NCI-H2227 treated with DMSO at 0.1 percent for 48 hours (cell line): ENCODE data around the gene OLR1.
"Not testable (repeated sequence)": the region's sequence is repeated elsewhere in the genome, so short reads cannot be mapped to it uniquely, and the experiment has no call there.

Source experiments
- DNase-seq: peaks from one replicate; lab custom pipeline; 2025; lab: John Stamatoyannopoulos, UW

Gene OLR1

DNA sequence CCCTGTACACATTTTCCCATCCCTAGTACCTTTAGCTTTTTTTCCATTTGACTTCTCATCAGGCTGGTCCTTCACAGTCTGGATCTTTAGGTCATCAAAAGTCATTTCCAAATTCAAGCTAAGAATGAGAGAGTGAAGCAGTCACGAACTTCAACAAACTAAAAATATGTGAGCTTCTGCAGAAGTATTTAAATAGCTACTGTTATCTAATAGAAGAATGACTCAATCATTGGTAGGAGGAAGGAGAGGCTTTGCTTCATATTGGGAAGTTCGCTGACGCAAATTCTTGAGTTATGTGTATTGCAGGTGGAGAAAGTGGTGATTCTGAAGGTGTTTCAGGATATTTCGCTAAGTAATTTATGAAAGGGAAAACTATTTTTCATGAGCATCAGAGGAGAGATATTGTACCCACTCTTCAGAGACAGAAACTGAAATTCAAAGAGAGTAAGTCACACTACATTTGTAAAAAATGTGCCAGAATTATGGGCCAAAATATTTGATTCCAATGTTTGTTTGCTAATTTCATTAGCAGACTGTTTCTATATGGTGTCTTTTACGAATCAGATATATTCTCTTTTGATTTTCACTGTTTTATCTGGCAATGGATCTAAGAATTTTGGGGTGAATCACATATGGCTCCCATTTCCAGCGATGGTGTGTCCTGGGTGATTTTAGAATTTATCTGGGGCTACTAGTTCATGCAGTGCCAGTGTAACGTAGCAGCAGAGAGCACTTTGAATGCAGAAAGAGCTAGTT is at the start of gene OLR1:
Gene OLR1, minus strand, starts transcription at position 160 of the 756 bp plus-strand sequence. Its CDS starts 55 bp downstream, at position 105.
- DNase-seq: no peak

DNA sequence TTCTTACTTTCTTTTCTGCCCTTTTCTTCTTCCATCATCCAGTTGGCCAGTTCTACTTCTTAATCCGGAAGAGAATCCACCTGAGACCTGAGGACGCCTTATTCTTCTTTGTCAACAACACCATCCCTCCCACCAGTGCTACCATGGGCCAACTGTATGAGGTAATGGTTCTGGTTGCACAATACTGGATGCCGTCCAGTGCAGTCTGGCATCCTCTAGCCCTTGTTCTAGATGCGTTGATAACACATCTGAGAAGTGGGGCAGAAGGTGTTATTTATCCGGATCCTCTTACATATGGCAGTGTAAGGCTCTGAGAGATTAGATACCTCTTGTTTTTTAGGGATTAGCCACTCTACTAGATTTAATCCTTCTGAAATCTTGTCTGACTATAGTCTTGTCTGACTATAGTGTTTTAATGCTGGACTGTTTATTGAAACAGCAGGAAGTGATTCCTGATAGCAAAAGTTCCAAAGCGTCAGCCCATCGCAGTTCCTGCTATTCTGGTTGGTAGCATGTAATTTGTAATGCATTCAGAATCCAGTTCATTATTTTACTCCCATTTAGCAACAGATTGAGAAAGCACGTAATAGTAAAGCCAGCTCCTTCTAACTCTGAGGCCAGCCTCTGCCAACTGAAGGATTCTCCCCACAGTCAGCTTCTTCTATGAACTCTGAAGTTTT is 48.6 kb upstream of the OLR1 start:
- no peak for DNase-seq

DNA sequence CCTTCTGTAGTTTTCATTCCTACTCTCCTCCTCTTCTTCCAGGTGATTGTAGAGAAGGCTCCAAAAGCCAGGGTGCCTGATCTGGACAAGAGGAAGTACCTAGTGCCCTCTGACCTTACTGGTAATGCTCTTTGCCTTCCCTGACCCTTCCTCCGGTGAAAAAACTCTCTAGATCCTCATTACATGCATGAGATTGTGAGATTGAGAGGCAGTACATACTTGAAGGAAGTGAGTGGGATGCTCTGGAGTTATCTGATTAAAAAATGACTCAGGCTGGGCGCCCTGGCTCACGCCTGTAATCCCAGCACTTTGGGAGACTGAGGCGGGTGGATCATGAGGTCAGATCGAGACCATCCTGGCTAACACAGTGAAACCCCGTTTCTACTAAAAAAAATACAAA is 46.1 kb upstream of the OLR1 start:
- no peak for DNase-seq

DNA sequence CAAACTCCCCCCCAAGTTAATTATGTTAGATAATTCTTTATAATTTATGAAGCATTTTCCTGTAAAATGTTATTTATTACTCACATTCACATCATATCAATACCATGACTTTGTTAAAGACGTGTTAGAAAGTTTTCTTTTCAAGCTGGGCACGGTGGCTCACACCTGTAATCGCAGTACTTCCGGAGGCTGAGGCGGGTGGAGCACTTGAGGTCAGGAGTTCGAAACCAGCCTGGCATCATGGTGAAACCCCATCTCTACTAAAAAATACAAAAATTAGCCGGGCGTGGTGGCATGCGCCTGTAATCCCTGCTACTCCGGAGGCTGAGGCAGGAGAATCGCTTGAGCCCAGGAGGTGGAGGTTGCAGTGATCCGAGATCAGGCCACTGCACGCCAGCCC is 44.0 kb upstream of the OLR1 start:
- not testable (repeated sequence) for DNase-seq

DNA sequence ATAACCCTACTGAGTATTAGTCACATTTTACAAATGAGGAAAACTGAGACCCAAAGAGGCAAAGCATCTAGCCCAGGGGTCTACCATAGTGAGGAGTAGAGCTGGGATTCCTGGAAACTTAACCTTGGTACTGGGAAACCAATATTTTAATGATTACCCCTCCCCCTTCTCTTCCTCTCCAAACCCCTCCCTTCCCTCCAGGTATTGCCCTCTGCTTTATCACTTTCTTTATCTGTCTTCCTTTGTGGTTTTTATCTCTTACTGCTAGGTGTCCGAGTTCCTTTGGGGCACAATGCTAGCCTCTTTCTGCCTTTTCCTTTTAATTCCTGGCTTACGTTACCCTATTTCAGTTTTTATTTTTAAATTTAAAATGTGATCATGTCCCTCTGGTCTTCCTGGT is 43.5 kb upstream of the OLR1 start:
- DNase-seq: no peak

DNA sequence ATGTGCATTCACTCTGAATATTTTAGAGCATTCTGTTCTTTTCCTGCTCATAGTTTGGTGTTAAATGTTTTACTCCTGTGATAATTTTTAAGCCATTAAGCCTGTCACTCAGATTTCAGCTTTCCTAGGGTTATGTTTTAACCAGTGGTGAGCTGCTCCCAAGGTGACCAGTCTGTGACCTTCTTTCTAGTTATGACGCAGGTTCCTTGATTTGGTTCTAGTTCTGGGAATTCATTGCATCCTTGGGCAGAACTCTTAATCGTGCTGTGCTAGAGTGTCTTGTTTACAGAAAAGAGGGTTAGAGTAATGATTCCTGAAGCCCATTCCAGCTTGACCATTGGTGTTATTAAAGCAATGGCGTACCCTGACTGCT is 42.9 kb upstream of the OLR1 start:
- no peak for DNase-seq

DNA sequence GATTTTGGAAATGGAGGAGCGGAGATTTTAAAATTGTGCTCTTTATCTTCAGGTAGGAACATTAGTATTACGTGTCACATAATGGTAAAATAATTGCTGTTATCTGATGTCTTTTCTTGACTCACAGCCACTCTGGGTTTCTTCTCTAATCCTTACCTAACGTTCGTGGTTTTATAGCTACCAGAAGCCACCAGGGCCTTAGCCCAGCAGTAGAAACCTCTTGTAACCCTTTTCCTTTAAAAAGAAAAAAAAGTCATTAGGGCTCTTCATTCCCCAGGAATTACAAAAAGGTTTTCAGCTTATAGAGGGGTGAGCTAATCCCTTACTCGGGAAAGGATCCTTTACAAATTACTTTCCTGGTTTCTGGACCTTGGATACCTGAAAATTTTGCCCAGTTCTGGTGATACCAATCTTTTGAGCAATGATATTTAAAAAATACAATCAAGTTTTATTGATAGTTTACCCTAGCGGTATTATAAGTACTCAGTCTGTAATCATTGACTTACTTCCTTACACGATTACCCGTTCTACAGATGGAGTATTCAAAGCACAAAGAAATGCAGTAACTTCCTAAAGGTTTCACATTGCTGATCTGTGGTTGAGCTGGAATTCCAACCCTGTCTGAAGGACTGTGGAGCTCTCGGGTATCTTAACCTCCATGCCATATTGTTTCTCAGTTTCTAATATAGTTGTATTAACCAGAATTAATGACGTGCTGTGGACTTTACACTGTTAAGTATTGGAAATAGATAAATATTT is 42.4 kb upstream of the OLR1 start:
- peak; percentile 7 for DNase-seq

DNA sequence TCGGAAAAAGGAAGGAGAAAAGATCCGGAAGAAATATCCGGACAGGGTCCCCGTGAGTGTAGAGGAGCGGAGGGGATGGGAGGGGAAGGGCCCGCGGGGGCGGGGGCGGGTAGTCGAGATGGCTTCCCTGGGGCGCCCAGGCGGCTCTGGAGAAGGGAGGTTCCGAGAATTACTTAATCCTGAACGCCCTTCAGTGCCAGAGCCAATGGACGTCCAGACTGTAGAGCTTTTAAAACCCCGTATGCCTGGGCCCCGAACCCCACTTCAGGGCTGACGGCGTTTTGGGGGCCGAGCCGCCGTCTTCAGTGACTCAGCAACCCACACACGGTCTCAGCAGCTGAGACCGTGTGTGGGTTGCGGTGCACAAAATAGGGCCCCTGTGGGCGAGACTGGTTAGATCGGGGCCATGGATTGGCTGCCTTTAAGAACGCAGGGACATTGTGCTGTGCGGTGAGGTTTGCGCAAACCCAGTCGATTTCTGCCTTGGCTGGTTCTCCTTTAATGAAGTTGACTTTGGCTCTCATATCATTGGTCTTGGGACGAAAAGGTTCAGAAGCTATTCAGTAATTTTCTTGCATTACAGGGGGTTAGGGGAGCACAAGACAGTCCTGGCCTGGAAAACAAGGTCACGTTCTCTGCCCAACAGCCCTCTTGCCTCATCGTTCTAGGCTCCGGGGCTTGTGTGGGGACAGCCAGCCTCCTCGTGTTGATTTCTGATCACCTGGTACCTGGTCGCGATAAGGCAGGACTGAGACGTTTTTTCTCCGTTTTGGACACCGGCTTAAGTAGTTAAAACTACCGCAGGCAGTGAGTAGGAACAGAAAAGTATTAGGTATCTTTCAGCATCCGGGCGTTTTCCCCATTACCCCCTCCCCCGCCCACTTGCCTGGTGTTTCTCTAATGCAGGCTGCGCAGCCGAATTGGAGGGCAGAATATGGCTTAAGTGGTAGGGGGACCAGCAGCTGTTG is 41.5 kb upstream of the OLR1 start:
- no peak for DNase-seq

DNA sequence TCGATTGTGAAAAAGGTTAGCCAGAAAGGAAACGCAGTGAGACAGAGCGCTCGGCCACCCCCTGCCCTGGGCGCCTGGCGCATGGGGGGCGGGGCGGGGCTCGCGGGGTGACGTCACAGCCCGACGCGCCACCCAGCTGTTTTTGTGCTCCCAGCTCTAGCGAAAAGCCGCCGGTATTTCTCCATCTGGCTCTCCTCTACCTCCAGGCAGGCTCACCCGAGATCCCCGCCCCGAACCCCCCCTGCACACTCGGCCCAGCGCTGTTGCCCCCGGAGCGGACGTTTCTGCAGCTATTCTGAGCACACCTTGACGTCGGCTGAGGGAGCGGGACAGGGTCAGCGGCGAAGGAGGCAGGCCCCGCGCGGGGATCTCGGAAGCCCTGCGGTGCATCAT is 40.8 kb upstream of the OLR1 start, which contains the start of gene GABARAPL1:
Gene GABARAPL1, plus strand, starts transcription at position 139 of the 393 bp plus-strand sequence. Its CDS starts 253 bp downstream, at position 392.
- DNase-seq: peak; percentile 43

DNA sequence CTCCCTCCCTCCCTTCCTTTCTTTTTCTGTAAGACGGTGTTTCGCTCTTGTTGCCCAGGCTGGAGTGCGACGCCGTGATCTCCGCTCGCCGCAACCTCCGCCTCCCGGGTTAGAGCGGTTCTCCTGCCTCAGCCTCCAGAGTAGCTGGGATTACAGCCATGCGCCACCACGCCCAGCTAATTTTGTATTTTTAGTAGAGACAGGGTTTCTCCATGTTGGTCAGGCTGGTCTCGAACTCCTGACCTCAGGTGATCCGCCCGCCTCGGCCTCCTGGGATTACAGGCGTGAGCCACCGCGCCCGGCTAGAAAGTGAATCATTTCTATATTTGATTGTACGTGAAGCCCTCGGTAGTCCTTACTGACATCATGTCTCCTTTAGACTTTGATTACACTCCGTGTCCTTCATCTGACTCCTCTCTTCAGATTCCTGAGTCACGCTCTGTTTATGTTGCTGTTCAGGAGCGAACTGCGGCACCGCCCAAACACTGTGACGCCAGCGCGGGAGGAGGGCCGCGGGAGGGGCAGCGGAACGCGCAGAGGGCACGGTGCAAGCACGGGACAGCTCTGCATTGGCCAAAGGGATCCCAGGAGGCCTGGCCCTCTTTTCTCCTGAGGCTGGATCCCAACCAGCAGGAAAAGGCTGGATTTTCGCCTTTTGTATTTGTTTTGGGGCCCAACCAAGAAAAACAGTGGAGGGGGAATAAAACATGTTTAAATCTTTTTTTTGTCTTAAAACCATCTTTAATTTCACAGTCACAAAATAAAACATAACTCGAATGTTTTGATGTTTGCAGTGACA is 40.2 kb upstream of the OLR1 start:
- peak; percentile 43 for DNase-seq

DNA sequence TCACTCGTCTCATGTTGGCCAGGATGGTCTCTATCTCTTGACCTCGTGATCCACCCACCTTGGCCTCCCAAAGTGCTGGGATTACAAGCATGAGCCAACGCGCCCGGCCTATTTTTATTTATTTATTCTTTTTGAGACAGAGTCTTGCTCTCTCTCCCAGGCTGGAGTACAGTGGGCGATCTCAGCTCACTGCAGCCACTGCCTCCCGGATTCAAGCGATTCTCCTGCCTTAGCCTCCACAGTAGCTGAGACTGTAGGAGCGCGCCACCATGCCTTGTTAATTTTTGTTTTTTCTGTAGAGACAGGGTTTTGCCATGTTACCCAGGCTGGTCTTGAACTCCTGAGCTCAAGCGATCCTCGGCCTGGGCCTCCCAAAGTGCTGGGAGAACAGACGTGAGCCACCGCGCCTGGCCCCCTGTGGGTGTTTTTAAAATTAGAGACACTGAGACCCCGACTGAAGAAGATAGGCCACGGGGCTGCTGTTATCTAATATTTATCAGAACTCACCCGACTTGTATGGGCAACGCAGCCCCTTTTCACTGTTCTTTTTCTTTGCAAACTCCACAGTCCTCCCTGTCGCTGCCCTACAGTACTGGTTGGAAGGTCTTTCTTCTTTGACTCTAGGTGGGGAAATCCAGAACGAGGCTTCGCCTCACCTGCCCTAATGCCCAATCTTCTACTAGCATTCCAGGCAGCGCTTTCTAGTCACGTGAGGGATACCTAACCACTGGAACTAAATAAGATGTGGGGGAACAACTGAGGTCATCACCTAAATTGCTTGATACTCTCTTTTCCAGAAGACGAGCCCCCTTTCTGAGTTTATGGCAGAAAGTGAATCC is 39.4 kb upstream of the OLR1 start:
- no peak for DNase-seq

DNA sequence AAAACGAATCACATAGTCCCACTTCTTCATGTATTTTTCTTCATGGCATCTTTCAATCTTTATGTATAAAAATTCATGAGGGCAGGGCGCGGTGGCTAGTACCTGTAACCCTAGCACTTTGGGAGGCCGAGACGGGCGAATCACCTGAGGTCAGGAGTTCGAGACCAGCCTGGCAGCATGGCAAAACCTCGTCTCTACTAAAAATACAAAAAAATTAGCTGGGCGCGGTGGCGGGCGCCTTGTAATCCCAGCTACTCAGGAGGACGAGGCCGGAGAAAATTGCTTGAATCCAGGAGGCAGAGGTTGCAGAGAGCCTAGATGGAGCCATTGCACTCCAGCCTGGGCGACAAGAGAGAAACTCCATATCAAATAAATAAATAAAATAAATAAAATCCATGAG is 38.3 kb upstream of the OLR1 start:
- DNase-seq: no peak

DNA sequence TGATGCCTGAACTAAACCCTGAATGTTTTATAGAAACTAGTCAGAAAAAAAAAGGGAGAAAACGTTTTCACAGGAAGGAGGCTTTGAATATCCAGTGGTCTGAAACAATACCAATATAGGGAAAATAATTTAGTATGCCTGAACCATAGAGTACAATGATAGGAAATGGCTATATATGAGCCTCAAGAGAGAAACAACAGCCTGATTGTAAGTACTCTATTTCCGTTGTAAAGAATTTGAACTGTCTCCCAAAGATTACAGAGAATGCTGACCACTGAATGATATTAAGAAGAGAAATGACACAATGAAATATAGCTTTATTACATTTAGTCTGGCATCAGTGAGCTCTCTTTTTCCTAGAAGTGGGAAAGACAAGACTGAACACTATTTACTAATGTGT is 35.2 kb upstream of the OLR1 start:
- no peak for DNase-seq

DNA sequence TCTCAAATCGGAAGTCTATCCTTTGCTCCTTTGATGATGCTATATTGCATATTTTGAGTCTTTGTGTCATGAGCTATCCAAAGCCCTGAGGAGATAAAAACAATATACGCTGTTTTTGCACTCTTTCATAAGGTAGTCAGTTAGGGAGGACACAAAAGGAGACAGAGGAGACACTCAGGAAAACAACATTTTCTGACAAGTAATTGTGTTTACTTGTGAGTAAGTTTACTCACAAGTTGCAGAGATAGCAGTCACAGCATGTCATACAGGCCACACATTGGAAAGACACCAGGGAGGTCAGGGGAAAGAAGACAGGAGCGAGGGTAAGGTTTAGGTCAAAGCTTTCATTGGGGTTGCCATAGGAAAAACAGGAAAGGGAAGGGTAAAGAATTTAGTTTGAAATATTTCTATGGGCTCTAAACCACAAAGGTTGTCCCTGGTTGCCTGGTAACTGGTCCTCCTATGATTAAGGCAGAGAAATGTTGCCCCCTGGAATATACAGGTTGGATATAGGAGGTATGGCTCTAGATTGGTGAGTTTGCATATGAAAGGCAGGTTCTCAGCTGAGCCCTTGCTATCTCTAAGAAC is 33.4 kb upstream of the OLR1 start:
- no peak for DNase-seq

DNA sequence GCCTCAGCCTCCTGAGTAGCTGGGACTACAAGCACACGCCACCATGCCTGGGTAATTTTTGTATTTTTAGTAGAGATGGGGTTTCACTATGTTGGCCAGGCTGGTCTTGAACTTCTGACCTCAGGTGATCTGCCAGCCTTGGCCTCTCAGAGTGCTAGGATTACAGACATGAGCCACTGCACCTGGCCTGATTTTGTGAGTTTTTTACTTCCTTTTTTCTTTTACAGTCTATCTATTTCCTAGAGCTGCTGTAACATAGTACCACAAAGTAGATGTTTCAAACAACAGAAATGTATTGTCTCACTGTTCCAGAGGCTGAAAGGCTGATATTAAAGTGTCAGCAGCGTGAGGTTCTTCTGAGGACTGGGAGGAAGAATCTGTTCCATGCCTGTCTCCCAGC is 32.6 kb upstream of the OLR1 start:
- DNase-seq: not testable (repeated sequence)

DNA sequence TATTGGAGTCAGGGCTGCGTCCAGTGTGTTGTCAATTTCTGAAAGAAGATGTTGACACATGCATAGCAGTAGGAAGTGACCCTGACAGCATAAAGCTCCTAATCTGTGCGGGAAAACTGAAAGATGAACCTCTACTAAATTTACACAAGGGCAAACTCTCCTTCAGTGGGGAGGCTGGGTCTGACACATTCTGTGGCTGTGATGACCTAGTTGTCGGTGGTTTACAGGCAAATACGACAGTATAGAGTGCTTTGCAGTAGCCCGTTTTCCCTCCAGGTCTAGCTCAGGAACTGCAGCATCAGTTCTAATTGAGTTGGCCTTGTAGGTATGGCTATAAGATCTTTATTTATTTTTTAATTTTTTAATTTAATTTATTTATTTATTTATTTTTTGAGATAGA is 25.9 kb upstream of the OLR1 start:
- DNase-seq: no peak

DNA sequence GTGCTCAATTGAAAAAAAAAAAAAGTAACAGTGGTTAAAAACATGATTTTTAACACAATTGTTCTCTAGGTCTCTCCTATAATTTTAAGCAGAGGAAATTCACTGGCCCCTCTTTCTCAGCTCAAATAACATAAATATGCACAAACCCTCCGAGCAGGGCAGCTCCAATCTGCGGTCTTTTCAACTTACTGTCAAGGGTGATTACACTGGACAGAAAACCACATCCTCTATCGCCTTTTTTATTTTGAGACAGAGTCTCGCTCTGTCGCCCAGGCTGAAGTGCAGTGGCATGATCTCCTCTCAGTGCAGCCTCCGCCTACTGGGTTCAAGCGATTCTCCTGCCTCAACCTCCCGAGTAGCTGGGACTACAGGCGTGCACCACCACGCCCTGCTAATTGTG is 24.3 kb upstream of the OLR1 start:
- no peak for DNase-seq

DNA sequence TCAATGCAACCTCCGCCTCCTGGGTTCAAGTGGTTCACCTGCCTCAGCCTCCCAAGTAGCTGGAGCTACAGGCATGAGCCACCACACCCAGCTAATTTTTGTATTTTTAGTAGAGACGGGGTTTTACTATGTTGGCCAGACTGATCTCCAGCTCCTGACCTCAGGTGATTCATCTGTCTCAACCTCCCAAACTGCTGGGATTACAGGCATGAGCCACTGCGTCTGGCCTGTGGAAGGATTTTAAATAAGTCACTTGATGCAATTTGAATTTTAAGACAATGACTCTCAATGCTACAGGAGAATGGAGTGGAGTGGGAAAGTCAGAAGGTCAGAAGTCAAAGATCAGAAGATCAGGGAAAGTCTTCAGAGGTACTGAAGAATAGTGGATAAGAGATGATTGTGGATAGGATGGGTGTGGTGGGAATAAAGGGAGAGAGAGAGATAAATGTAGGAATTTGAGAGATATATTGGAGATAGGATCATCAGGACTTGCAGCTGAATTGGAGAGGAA is 22.3 kb upstream of the OLR1 start:
- DNase-seq: no peak

DNA sequence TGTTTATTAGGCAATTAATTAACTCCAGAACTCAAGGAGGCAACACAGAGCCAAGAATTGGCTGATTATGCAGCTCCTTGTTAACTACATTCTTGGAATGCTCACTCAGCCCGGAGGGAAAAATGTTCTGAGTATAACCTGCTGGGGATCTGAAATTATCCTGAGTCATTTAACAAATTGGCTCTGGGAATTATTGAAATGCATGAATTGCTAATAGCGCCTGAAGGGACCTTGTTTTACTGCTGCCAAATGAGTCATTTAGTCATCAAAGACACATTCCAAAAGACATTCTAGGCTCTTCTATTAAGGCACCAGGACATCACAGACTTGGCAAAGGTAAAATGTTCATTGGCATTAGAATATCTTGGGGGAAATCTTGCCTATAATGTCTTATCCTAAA is 19.9 kb upstream of the OLR1 start:
- DNase-seq: no peak
